Measurements from ENCODE around the gene RAB1A.

Gene RAB1A

GRCh38 chr2:65073879-65074565 is 55.9 kb downstream of the RAB1A start:
- TF ChIP-seq CTCF (IDR thresholded peaks at IDR 0.05; ENCODE audit: extremely low read depth, missing control alignments): no peak
- no peak for DNase-seq (ENCODE audit: low spot score)

DNA sequence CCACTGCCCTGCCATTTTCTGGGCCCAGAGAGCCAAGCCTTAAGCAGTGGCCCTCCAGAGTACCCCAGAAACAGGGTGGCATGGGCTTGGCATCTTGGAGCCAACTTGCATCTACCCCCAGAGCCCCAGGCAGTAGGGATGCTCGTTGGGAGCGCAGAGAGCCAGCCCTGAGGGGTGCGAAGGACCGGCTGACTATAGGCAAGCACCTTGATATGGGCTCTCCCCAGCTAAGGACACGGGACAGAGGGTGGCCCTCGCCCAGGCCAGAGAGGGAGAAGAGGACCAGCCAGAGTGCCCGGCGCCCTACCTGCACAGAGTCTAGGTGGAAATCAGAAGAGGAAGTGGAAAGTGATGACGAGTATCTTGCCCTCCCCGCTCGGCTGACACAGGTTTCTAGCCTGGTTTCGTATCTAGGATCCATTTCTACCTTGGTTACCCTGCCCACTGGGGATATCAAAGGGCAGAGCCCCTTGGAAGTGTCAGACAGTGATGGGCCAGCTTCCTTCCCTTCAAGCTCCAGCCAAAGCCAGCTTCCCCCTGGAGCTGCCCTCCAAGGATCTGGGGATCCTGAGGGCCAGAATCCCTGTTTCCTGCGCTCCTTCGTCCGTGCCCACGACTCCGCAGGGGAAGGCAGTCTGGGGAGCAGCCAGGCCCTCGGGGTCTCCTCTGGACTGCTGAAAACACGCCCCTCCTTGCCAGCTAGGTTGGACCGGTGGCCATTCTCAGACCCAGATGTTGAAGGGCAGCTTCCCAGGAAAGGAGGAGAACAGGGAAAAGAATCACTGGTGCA is 57.5 kb downstream of the RAB1A start:
- no peak for DNase-seq (ENCODE audit: low spot score)
- TF ChIP-seq CTCF (IDR thresholded peaks at IDR 0.05; ENCODE audit: extremely low read depth, missing control alignments): no peak

- DNase-seq (ENCODE audit: low spot score): no peak
- no peak for TF ChIP-seq CTCF (IDR thresholded peaks at IDR 0.05; ENCODE audit: extremely low read depth, missing control alignments)
Observed at GRCh38 chr2:65071499-65072180, 58.3 kb downstream of the RAB1A start.

DNA sequence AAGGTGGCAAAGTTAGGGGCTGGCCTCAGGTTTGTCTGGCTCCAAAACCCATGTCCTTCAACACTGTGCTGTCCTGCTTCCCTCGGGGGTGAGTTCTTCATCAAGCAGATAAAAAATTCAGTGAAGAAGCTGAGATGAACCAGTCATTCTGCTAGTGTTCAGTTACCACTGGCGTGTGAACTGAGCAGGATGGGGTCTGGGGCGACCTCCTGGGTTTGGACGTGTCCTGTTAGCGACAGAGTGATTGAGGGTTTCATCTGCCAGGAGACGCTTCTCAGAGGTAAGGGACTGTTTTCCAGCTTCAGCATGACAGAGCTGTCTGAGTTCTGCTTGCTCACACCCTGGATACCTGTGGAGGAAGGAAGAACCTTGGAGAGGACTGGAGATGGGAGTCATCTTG is 59.0 kb downstream of the RAB1A start:
- TF ChIP-seq CTCF (IDR thresholded peaks at IDR 0.05; ENCODE audit: extremely low read depth, missing control alignments): no peak
- DNase-seq (ENCODE audit: low spot score): no peak

DNA sequence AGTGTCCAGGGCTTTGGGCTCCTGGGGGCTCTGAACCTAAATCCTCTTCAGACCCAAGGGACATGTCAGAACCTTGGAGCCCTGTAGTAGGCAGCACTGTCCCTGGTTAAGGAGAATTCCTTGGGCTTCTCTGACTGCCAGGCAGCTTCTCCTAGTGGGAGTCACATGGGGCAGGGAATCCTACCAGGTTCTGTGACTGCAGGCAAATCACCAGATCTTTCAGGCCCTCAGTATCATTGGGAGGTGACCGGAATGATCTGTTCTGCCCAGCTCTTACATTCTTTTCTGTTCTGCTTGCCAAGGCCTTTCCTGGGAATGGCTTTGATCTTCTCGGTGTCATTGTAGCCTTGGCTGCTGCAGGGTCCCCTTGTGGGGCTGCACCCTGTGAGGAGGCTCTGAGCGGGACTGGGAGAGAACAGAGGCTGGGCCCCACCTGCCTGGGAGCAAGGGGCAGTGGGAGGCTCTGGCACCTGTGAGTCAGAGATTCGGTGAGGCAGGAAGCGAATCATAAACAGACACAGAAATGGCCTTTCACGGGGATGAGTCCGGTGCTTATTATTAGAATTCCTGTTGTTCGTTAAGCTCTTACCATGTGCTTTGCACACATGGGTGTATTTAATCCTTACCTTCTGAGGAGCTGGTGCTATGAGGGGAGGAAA is 59.6 kb downstream of the RAB1A start:
- TF ChIP-seq CTCF (IDR thresholded peaks at IDR 0.05; ENCODE audit: extremely low read depth, missing control alignments): no peak
- DNase-seq (ENCODE audit: low spot score): no peak

GRCh38 chr2:65069439-65069824 is 60.5 kb downstream of the RAB1A start:
- TF ChIP-seq CTCF (IDR thresholded peaks at IDR 0.05; ENCODE audit: extremely low read depth, missing control alignments): no peak
- DNase-seq (ENCODE audit: low spot score): no peak
